GM12872 (cell line): ENCODE measurements around the gene REV1.

Source experiments
- TF ChIP-seq, protein P1 (sequence below): IDR thresholded peaks from 3 replicates; pipeline ENCODE4 v1.5.1; 2011; ENCODE audit warnings: low read depth, mild to moderate bottlenecking, low read length, moderate library complexity; ENCODE audit not compliant: insufficient read depth

The REV1 gene

GRCh38 chr2:99489761-99490622 is at the start of gene REV1:
Gene REV1, minus strand, starts transcription at chr2:99490017. Its CDS starts 25,042 bp downstream, at chr2:99464975.
- TF ChIP-seq, protein P1, sequence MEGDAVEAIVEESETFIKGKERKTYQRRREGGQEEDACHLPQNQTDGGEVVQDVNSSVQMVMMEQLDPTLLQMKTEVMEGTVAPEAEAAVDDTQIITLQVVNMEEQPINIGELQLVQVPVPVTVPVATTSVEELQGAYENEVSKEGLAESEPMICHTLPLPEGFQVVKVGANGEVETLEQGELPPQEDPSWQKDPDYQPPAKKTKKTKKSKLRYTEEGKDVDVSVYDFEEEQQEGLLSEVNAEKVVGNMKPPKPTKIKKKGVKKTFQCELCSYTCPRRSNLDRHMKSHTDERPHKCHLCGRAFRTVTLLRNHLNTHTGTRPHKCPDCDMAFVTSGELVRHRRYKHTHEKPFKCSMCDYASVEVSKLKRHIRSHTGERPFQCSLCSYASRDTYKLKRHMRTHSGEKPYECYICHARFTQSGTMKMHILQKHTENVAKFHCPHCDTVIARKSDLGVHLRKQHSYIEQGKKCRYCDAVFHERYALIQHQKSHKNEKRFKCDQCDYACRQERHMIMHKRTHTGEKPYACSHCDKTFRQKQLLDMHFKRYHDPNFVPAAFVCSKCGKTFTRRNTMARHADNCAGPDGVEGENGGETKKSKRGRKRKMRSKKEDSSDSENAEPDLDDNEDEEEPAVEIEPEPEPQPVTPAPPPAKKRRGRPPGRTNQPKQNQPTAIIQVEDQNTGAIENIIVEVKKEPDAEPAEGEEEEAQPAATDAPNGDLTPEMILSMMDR = peak; percentile 70

DNA sequence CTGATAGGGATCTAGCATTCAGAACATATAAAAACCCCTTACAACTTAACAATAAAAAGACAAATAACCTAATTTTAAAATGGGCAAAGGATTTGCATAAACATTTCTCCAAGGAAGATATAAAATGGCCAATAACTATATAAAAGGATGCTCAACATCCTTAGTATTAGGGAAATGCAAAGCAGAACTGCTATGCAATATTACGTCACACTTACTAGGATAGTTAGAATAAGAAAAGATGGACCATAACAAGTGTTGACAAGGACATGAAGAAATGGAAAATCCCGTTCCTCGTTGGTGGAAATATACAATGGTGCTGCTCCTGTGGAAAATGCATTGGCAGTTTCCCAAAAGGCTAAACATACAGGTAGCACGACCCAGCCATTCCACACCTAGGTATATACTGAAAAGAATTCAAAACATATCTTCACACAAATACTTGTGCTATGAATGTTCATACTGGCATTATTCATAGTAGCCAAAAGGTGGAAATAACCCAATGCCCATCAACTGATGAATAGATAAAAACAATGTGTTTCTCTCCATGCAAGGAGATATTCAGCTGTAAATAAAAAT is 48.2 kb upstream of the REV1 start:
- TF ChIP-seq, protein P1 = no peak

DNA sequence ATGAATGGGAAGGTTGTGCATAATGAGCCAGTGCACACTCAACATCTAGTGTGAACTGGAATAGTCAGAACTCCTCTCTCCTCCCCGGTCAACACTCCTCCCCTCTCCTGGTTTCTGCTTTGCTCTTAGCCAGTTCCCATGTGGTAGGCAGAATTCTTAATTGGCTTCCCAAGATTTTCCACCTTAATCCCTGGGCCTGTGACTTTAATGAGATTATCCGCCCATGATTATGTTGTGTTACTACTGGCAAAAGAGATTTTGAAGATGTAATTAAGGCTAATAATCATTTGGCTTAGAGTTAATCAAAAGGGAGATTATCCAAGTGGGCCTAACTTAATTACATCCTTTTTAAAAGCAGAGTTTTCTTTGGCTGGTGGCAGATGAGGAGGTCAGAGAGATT is 34.2 kb upstream of the REV1 start:
- TF ChIP-seq, protein P1 = no peak

DNA sequence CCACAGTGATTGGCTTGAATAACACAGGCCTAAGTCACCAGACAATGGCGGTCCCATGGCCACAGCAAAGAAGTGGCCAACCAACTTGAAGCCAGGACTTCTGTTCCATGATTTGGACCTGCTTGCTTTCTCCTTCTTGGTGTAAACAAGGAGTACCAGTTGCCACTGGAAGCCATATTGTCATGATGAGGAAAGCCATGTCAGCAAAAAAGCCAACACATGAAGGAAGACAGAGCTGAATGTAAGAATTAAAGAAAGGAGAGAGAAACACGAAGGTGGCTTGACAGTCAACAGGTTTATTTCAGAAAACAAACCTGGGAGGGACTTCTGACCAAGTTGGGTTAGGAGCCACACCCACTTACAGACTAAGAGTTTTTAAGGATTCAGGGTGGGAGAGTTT is 32.3 kb upstream of the REV1 start:
- TF ChIP-seq, protein P1 = no peak

DNA sequence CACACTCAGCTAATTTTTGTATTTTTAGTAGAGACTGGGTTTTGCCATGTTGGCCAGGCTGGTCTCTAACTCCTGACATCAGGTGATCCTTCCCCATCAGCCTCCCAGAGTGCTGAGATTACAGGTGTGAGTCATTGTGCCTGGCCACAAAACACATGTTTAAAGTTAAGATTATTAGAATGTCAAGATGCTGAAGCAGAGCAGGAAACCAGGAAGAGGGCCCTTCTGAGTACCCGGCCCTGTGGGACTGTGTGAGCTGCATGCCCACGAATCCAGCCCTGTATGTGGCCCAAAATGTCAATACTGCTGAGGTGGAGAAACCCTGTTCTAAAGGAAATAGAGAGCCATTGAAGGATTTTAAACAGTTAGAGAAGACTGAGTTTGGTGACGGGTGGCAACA is 31.0 kb upstream of the REV1 start:
- TF ChIP-seq, protein P1 = no peak

DNA sequence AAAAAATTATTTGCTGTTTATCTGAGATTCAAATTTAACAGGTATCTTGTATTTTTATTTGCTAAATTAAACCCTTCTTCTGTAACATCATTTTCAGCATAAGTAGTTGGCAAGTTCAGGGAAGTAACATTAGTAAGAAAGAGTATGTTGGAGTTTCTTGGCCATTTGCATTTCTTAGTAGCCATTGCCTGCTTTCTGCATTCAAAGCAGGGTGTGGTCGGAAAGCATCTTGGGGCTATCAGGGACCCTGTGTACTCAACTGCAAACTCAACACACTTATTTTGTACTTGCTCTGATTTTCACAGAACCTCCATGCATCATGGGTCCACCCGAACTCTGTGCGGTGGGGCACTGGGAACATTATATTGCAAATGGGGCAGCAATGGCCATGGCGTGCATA is 30.4 kb upstream of the REV1 start:
- TF ChIP-seq, protein P1 = no peak

- TF ChIP-seq, protein P1 = no peak
These were observed 24.5 kb upstream of the REV1 start for GRCh38 chr2:99514357-99514756.
